Measurements from ENCODE around the gene IL10. TPM values are rescaled to one million over a fixed set of nuclear protein-coding genes. Genes with fewer than 3 reads are reported as not detected.

The IL10 gene
- total RNA-seq, 1 donor from 2014 or later = 1.4 TPM

DNA sequence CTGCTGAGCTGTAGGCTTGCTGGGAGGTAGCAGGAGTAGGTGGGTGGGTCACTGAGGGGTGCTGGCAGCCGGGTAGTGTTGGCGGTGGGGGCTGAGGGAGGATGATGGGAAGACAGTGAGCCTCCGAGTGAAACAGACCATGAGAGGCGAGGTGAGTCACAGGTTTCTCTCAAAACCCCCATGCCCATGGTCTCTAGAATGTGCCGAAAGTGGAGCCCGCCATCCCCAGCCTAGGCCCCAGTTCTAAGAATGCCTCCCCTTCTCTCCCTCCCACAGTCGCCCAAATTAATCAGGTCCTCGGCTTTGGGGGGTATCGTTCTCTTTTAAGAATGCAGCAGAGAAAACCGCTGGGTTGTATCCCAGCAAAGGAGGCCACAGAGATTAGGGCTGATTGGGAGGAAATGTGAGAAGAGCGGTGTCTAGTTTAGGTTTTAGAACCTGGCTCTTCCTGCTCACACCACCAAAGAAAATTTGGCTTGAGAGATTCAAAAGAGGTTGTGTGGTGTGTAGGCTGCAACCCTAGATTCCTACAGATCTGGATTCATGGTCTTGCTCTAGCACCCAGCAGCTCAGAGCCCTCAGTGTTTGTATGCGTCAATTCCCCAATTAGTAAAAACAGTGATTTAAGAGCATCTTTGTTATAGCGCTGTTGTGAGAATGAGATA is 29.4 kb downstream of the IL10 start:
- TF ChIP-seq CTCF (IDR thresholded peaks at IDR 0.05) = no peak
- intact Hi-C loops (cut with DNase I) = no loop called here
- H3K4me1 ChIP-seq = peaks cover 22% of the 10 kb centered on the region
- ATAC-seq (no peak), DNase-seq (no peak)
- no peaks in the 10 kb centered on the region for H3K9me3 ChIP-seq
- H3K4me3 ChIP-seq = no peak overlapping the region
- no peak overlapping the region for H3K27ac ChIP-seq
- H3K36me3 ChIP-seq = no peaks in the 10 kb centered on the region
- no peaks in the 10 kb centered on the region for H3K27me3 ChIP-seq (ENCODE audit: low read depth)

DNA sequence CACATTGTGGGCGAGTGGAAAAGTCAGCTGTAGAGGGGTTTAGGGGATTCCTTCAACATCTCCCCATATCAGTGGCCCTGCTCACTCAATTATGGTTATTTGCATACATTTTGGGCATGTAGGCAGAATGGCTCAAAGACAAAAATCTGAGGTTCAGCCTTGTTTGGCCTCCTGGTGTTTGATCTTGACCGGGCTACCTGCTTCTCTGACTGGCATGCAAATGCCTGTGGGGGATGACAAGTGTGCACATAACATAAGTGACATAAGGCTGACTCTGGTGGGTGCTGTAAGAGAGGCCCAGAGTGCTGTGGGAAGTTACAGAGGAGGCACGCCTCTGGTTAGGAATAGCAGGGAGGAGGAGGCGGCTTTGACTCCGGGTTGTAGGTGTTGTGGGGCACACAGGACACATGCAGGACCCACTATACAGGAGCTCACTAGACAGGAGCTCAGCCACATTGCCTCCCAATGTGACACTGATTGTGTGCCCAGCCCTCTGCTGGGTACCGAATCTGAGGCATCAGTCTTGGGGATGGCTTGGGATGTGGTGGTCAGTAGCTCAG is 31.1 kb downstream of the IL10 start:
- TF ChIP-seq CTCF (IDR thresholded peaks at IDR 0.05) = no peak
- H3K36me3 ChIP-seq = no peaks in the 10 kb centered on the region
- peaks cover 29% of the 10 kb centered on the region for H3K4me1 ChIP-seq
- no peaks in the 10 kb centered on the region for H3K27me3 ChIP-seq (ENCODE audit: low read depth)
- DNase-seq (no peak), ATAC-seq (no peak)
- intact Hi-C loops (cut with DNase I) = no loop called here
- no peak overlapping the region for H3K4me3 ChIP-seq
- H3K27ac ChIP-seq = no peak overlapping the region
- no peaks in the 10 kb centered on the region for H3K9me3 ChIP-seq

DNA sequence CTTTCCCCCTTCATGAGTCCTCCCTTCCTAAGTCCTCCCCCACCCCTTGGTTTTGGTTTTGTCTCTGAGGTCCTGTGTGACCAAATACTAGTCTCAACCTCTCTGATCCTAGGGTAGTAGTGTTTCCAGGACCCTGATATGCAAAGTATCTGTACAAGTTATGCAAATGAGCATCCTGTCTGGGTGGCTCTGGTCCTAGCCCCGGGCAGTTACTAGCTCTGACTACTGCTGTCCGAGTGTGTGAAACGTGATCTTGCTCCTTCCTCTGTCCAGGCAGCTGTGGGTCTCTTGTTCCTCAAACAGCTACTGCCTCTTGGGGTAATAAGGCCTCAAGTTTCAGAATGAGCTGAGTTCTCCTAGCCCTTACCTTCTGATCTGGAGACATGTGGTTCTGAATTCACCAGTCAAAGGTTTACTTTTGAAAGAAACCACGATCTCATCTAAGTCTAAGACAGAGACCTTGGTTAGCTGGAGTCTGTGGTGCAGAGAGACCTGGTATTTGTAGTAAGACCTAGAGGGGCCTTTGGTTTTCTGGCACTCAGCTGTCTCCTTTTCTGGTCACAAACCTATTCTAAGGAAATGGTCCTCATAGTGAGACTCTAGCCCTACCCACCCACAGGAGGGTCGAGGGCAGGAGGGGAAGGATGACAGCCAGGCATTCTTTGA is 32.8 kb downstream of the IL10 start:
- ATAC-seq = peak; percentile 4 to 62
- H3K36me3 ChIP-seq = peaks cover 11% of the 10 kb centered on the region
- no peaks in the 10 kb centered on the region for H3K27me3 ChIP-seq (ENCODE audit: low read depth)
- TF ChIP-seq CTCF (IDR thresholded peaks at IDR 0.05) = no peak
- H3K4me1 ChIP-seq = peaks cover 29% of the 10 kb centered on the region
- intact Hi-C loops (cut with DNase I) = no loop called here
- H3K27ac ChIP-seq = no peak overlapping the region
- H3K4me3 ChIP-seq = no peak overlapping the region
- no peak for DNase-seq
- no peaks in the 10 kb centered on the region for H3K9me3 ChIP-seq

DNA sequence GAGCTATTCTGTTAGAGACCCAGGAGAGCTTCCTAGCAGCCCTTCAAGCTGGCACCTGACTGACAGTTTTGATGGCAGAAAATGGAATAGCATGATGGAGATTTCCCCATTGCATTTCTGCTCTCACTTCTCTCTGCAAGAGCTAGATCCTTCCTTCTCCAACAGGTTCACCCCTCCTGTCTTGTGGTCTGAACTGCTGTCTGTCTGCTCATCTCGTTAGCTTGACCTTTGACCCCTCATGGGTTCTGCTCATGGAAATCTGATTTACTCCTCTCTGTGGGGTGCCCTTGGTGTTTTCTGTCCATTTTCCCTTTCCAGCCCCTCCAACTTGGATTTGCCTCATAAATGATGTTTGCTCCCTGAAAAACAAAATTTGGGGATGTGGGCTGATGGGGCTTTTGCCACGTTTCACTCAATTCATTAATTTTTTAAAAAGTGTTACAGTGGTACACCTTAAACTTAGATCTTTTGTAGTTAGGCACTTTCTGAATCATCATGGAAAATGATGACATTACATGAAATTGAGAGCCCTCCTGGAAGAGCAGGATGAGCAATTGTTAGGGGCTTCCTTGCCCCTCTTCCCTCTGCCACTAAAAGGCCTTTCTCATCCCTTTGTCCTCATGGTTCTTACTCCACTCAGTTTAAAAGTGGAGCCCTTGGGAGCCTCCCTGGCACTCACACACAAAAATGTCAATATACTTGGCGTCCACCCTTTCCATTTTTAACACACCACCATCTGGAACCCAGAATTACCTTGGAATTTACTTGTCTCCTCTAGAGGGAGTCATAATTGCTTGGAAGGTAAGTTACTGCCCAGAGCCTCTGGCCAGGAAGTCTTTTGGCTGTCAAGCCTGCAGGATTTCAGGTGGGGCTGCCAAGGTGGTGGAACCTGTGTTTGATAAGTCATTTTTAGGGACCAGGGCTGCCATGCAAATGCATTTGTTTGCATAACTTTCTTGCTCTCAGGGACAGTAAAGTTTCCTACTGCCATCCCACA is 33.6 kb downstream of the IL10 start:
- no peak for TF ChIP-seq CTCF (IDR thresholded peaks at IDR 0.05)
- Histone ChIP-seq H3K9me3 (no peaks in the 10 kb centered on the region), H3K27ac (no peak overlapping the region), H3K36me3 (peaks cover 20% of the 10 kb centered on the region), H3K4me1 (peaks cover 29% of the 10 kb centered on the region), H3K27me3 (ENCODE audit: low read depth) (no peaks in the 10 kb centered on the region), H3K4me3 (no peak overlapping the region)
- ATAC-seq (peak in 1 of 2 donors; percentile 15), DNase-seq (no peak)
- intact Hi-C loops (cut with DNase I) = no loop called here

DNA sequence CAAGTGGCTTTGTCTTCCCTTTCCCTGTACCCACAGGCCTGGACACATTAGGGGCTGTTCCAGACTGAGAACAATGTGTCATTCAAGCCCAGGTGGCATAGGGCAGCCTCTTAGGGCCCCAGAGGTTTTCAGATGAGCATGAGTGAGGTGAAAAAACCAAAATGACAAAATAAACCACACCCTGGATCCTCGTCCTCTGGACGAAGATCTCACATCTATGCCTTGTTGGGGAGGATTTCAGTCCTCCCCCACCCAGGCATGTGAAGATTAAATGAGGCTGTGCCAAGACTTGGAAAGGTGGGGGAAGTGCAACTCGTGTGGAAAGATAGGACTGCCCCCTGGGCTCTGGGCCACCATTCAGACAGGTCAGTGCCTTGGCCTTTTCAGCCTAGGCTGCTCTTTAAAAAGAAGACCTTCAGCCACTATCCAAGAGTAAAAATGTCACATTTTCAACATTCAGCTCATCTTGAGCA is 34.5 kb downstream of the IL10 start:
- Histone ChIP-seq H3K27me3 (ENCODE audit: low read depth) (no peaks in the 10 kb centered on the region), H3K36me3 (peaks cover 29% of the 10 kb centered on the region), H3K9me3 (no peaks in the 10 kb centered on the region), H3K4me3 (no peak overlapping the region), H3K27ac (peak overlapping the region; percentile 39), H3K4me1 (peaks cover 29% of the 10 kb centered on the region)
- intact Hi-C loops (cut with DNase I) = no loop called here
- no peak for TF ChIP-seq CTCF (IDR thresholded peaks at IDR 0.05)
- peak in 1 of 2 donors; percentile 8 for ATAC-seq
- no peak for DNase-seq
